ENCODE measurements around the gene ARHGEF10L.

Gene ARHGEF10L

GRCh38 chr1:17594690-17595601, 55.4 kb downstream of the ARHGEF10L start:
- Histone ChIP-seq H3K36me3 (ENCODE audit: control insufficient read depth, insufficient read depth, low read length) (no peaks in the 10 kb centered on the region), H3K4me1 (ENCODE audit: control insufficient read depth, insufficient read depth, low read length) (peaks cover 22% of the 10 kb centered on the region), H3K27me3 (ENCODE audit: control insufficient read depth, insufficient read depth, low read length) (no peaks in the 10 kb centered on the region), H3K4me3 (ENCODE audit: low read length) (no peak overlapping the region), H3K9me3 (ENCODE audit: control insufficient read depth, low read length) (no peaks in the 10 kb centered on the region), H3K9ac (ENCODE audit: low read length) (no peak overlapping the region)

- peaks cover 26% of the 10 kb centered on the region for H3K4me1 ChIP-seq (ENCODE audit: control insufficient read depth, insufficient read depth, low read length)
- no peaks in the 10 kb centered on the region for H3K36me3 ChIP-seq (ENCODE audit: control insufficient read depth, insufficient read depth, low read length)
- H3K4me3 ChIP-seq (ENCODE audit: low read length): no peak overlapping the region
- H3K9ac ChIP-seq (ENCODE audit: low read length): no peak overlapping the region
- no peaks in the 10 kb centered on the region for H3K9me3 ChIP-seq (ENCODE audit: control insufficient read depth, low read length)
- H3K27me3 ChIP-seq (ENCODE audit: control insufficient read depth, insufficient read depth, low read length): no peaks in the 10 kb centered on the region
These were observed 56.1 kb downstream of the ARHGEF10L start for GRCh38 chr1:17595602-17595925.

- Histone ChIP-seq H3K4me1 (ENCODE audit: control insufficient read depth, insufficient read depth, low read length) (peaks cover 26% of the 10 kb centered on the region), H3K9me3 (ENCODE audit: control insufficient read depth, low read length) (no peaks in the 10 kb centered on the region), H3K4me3 (ENCODE audit: low read length) (no peak overlapping the region), H3K9ac (ENCODE audit: low read length) (peak overlapping the region; percentile 15), H3K36me3 (ENCODE audit: control insufficient read depth, insufficient read depth, low read length) (no peaks in the 10 kb centered on the region), H3K27me3 (ENCODE audit: control insufficient read depth, insufficient read depth, low read length) (no peaks in the 10 kb centered on the region)
These were observed 56.7 kb downstream of the ARHGEF10L start for GRCh38 chr1:17596186-17596585.

GRCh38 chr1:17596651-17597509, 57.4 kb downstream of the ARHGEF10L start:
- H3K36me3 ChIP-seq (ENCODE audit: control insufficient read depth, insufficient read depth, low read length): no peaks in the 10 kb centered on the region
- no peaks in the 10 kb centered on the region for H3K27me3 ChIP-seq (ENCODE audit: control insufficient read depth, insufficient read depth, low read length)
- no peaks in the 10 kb centered on the region for H3K9me3 ChIP-seq (ENCODE audit: control insufficient read depth, low read length)
- H3K9ac ChIP-seq (ENCODE audit: low read length): peak overlapping the region; percentile 15
- no peak overlapping the region for H3K4me3 ChIP-seq (ENCODE audit: low read length)
- H3K4me1 ChIP-seq (ENCODE audit: control insufficient read depth, insufficient read depth, low read length): peaks cover 26% of the 10 kb centered on the region

- H3K9ac ChIP-seq (ENCODE audit: low read length): no peak overlapping the region
- no peaks in the 10 kb centered on the region for H3K9me3 ChIP-seq (ENCODE audit: control insufficient read depth, low read length)
- no peak overlapping the region for H3K4me3 ChIP-seq (ENCODE audit: low read length)
- H3K36me3 ChIP-seq (ENCODE audit: control insufficient read depth, insufficient read depth, low read length): no peaks in the 10 kb centered on the region
- peaks cover 26% of the 10 kb centered on the region for H3K4me1 ChIP-seq (ENCODE audit: control insufficient read depth, insufficient read depth, low read length)
- no peaks in the 10 kb centered on the region for H3K27me3 ChIP-seq (ENCODE audit: control insufficient read depth, insufficient read depth, low read length)
These were observed 58.2 kb downstream of the ARHGEF10L start for GRCh38 chr1:17597651-17598050.

- Histone ChIP-seq H3K27me3 (ENCODE audit: control insufficient read depth, insufficient read depth, low read length) (no peaks in the 10 kb centered on the region), H3K9me3 (ENCODE audit: control insufficient read depth, low read length) (no peaks in the 10 kb centered on the region), H3K4me3 (ENCODE audit: low read length) (no peak overlapping the region), H3K36me3 (ENCODE audit: control insufficient read depth, insufficient read depth, low read length) (no peaks in the 10 kb centered on the region), H3K9ac (ENCODE audit: low read length) (no peak overlapping the region), H3K4me1 (ENCODE audit: control insufficient read depth, insufficient read depth, low read length) (peaks cover 26% of the 10 kb centered on the region)
These were observed 58.8 kb downstream of the ARHGEF10L start for GRCh38 chr1:17598251-17598650.

GRCh38 chr1:17599291-17599953, 59.9 kb downstream of the ARHGEF10L start:
- H3K9ac ChIP-seq (ENCODE audit: low read length): no peak overlapping the region
- peaks cover 26% of the 10 kb centered on the region for H3K4me1 ChIP-seq (ENCODE audit: control insufficient read depth, insufficient read depth, low read length)
- H3K27me3 ChIP-seq (ENCODE audit: control insufficient read depth, insufficient read depth, low read length): no peaks in the 10 kb centered on the region
- H3K36me3 ChIP-seq (ENCODE audit: control insufficient read depth, insufficient read depth, low read length): no peaks in the 10 kb centered on the region
- H3K9me3 ChIP-seq (ENCODE audit: control insufficient read depth, low read length): no peaks in the 10 kb centered on the region
- H3K4me3 ChIP-seq (ENCODE audit: low read length): no peak overlapping the region

GRCh38 chr1:17599954-17600300, 60.4 kb downstream of the ARHGEF10L start:
- no peak overlapping the region for H3K9ac ChIP-seq (ENCODE audit: low read length)
- H3K4me3 ChIP-seq (ENCODE audit: low read length): no peak overlapping the region
- no peaks in the 10 kb centered on the region for H3K9me3 ChIP-seq (ENCODE audit: control insufficient read depth, low read length)
- no peaks in the 10 kb centered on the region for H3K27me3 ChIP-seq (ENCODE audit: control insufficient read depth, insufficient read depth, low read length)
- no peaks in the 10 kb centered on the region for H3K36me3 ChIP-seq (ENCODE audit: control insufficient read depth, insufficient read depth, low read length)
- peaks cover 26% of the 10 kb centered on the region for H3K4me1 ChIP-seq (ENCODE audit: control insufficient read depth, insufficient read depth, low read length)

- H3K9me3 ChIP-seq (ENCODE audit: control insufficient read depth, low read length): no peaks in the 10 kb centered on the region
- no peak overlapping the region for H3K9ac ChIP-seq (ENCODE audit: low read length)
- H3K4me1 ChIP-seq (ENCODE audit: control insufficient read depth, insufficient read depth, low read length): peaks cover 26% of the 10 kb centered on the region
These were observed 60.8 kb downstream of the ARHGEF10L start for GRCh38 chr1:17600321-17600720.

GRCh38 chr1:17601643-17602382, 62.3 kb downstream of the ARHGEF10L start:
- Histone ChIP-seq H3K9me3 (ENCODE audit: control insufficient read depth, low read length) (no peaks in the 10 kb centered on the region), H3K4me1 (ENCODE audit: control insufficient read depth, insufficient read depth, low read length) (peaks cover 32% of the 10 kb centered on the region), H3K36me3 (ENCODE audit: control insufficient read depth, insufficient read depth, low read length) (no peaks in the 10 kb centered on the region), H3K4me3 (ENCODE audit: low read length) (no peak overlapping the region), H3K27me3 (ENCODE audit: control insufficient read depth, insufficient read depth, low read length) (no peaks in the 10 kb centered on the region), H3K9ac (ENCODE audit: low read length) (no peak overlapping the region)

More at GRCh38 chr1:17600321-17600720, 60.8 kb downstream of the ARHGEF10L start:
- Histone ChIP-seq H3K4me3 (ENCODE audit: low read length) (no peak overlapping the region), H3K36me3 (ENCODE audit: control insufficient read depth, insufficient read depth, low read length) (no peaks in the 10 kb centered on the region), H3K27me3 (ENCODE audit: control insufficient read depth, insufficient read depth, low read length) (no peaks in the 10 kb centered on the region)

- no peak overlapping the region for H3K9ac ChIP-seq (ENCODE audit: low read length)
- H3K27me3 ChIP-seq (ENCODE audit: control insufficient read depth, insufficient read depth, low read length): no peaks in the 10 kb centered on the region
- no peaks in the 10 kb centered on the region for H3K36me3 ChIP-seq (ENCODE audit: control insufficient read depth, insufficient read depth, low read length)
These were observed 63.8 kb downstream of the ARHGEF10L start for GRCh38 chr1:17603091-17603841.

More at GRCh38 chr1:17603091-17603841, 63.8 kb downstream of the ARHGEF10L start:
- Histone ChIP-seq H3K4me3 (ENCODE audit: low read length) (no peak overlapping the region), H3K9me3 (ENCODE audit: control insufficient read depth, low read length) (no peaks in the 10 kb centered on the region), H3K4me1 (ENCODE audit: control insufficient read depth, insufficient read depth, low read length) (peaks cover 22% of the 10 kb centered on the region)
